Lower leg skin (tissue), 4 donors: ENCODE measurements around the gene REPS1. TPM values are rescaled to one million over a fixed set of nuclear protein-coding genes. Genes with fewer than 3 reads are reported as not detected.

Experiments used
- DNase-seq, 2 donors: peaks; one replicate each; pipeline ENCODE4 v3.0.0-alpha.2; 2019; ENCODE audit warnings: low spot score in 2 of 2
- H3K4me3 ChIP-seq: fragments of 200-600 bp; sonication (generic); 2 replicates; pipeline ENCODE4 v1.5.1; 2017; ENCODE audit warnings: mild to moderate bottlenecking, low read depth; ENCODE audit not compliant: poor library complexity, severe bottlenecking
- POLR2A ChIP-seq, 2 donors: fragments of 450-650 bp; IDR thresholded peaks; one replicate each; pipeline ENCODE4 v1.6.1; 2016 to 2017; ENCODE audit warnings: antibody characterized with exemption in 2 of 2, mild to moderate bottlenecking in 1 of 2, moderate library complexity in 1 of 2
- WGBS, 2 donors: methylation state at CpG; one replicate each; pipeline ENCODE4 v1.1.5; 2018; 5-methylcytosine and 5-hydroxymethylcytosine counted together
- intact Hi-C: fragments of 100-400 bp; cut with DNase I; formaldehyde crosslinking; loops from one replicate; pipeline ENCODE4 v1.15.0; 2023; ENCODE audit warnings: low total_unique reads
- total RNA-seq, 4 donors: library from RNA; depleted of rRNA; stranded (reverse); fragments of >200 nt; gene quantifications; one replicate each; pipeline ENCODE4 v1.1.0, GENCODE V29; 2016
- TF ChIP-seq, protein P1 (sequence below), 3 donors: fragments of 450-650 bp; IDR thresholded peaks; one replicate each; pipeline ENCODE4 v1.5.1; 2016; ENCODE audit warnings: antibody characterized with exemption in 3 of 3, mild to moderate bottlenecking in 3 of 3, moderate library complexity in 2 of 3

REPS1 gene
- total RNA-seq, 4 donors from 2014 or later, result 47.1 to 111 (median 67.6) TPM

- no peak overlapping the region for H3K4me3 ChIP-seq
- intact Hi-C loops, result no loop called here
- DNase-seq, result no peak
- TF ChIP-seq, protein P1, sequence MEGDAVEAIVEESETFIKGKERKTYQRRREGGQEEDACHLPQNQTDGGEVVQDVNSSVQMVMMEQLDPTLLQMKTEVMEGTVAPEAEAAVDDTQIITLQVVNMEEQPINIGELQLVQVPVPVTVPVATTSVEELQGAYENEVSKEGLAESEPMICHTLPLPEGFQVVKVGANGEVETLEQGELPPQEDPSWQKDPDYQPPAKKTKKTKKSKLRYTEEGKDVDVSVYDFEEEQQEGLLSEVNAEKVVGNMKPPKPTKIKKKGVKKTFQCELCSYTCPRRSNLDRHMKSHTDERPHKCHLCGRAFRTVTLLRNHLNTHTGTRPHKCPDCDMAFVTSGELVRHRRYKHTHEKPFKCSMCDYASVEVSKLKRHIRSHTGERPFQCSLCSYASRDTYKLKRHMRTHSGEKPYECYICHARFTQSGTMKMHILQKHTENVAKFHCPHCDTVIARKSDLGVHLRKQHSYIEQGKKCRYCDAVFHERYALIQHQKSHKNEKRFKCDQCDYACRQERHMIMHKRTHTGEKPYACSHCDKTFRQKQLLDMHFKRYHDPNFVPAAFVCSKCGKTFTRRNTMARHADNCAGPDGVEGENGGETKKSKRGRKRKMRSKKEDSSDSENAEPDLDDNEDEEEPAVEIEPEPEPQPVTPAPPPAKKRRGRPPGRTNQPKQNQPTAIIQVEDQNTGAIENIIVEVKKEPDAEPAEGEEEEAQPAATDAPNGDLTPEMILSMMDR (IDR thresholded peaks at IDR 0.05), result no peak
- TF ChIP-seq POLR2A (IDR thresholded peaks at IDR 0.05), result no peak
- WGBS, 2 donors, result 88 to 94% methylated on average over 3 of the region's 3 CpGs
Observed at GRCh38 chr6:138926579-138926978, 61.5 kb downstream of the REPS1 start.

DNA sequence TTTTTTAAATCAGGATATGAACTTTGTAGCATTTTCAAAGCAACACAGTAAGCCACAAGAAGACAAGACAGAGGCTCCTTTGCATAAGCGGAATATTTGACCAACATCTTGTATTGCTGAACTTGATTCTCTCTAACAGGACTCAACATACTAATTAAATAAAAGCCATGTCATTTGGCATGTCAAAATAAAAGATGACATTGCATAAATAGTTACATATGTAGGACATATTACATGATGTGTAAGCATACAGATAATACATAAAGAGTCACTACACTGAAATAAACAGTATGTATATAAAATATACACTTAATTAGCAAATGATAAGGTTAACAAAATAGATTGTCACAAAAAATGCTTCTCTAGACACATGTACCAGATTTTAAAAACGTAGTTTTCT lies 62.2 kb downstream of the REPS1 start:
- TF ChIP-seq, protein P1 (IDR thresholded peaks at IDR 0.05), result no peak
- no peak for TF ChIP-seq POLR2A (IDR thresholded peaks at IDR 0.05)
- no peak overlapping the region for H3K4me3 ChIP-seq
- DNase-seq, result no peak
- intact Hi-C loops, result no loop called here
- WGBS, 2 donors, result 89 to 90% methylated on average over 2 of the region's 2 CpGs

DNA sequence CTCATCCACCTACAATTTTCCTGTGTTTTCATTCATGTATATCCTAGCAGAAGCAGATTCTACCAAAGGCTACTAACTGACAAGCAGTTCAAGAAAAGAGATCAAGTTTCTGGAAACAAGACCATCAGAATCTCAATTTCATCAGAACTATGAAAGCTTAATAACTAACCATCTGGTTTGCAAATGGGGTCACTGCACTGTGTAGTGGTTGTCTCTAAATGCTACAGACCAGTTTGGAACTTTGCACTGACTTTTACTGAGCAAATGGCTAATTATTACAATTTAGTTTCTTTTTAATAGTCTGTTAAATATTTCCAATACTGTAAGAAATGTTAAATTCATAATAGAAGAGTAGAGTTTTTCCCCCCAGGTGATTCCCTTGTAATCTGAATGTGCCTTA lies 64.5 kb downstream of the REPS1 start:
- intact Hi-C loops, result no loop called here
- DNase-seq, result no peak
- H3K4me3 ChIP-seq, result no peak overlapping the region
- no peak for TF ChIP-seq POLR2A (IDR thresholded peaks at IDR 0.05)

- H3K4me3 ChIP-seq, result no peak overlapping the region
- TF ChIP-seq, protein P1 (IDR thresholded peaks at IDR 0.05), result no peak
- no peak for TF ChIP-seq POLR2A (IDR thresholded peaks at IDR 0.05)
- intact Hi-C loops, result no loop called here
- 88 to 91% methylated on average over 3 of the region's 3 CpGs for WGBS, 2 donors
- DNase-seq, result no peak
Observed at GRCh38 chr6:138920906-138921305, 67.1 kb downstream of the REPS1 start.

DNA sequence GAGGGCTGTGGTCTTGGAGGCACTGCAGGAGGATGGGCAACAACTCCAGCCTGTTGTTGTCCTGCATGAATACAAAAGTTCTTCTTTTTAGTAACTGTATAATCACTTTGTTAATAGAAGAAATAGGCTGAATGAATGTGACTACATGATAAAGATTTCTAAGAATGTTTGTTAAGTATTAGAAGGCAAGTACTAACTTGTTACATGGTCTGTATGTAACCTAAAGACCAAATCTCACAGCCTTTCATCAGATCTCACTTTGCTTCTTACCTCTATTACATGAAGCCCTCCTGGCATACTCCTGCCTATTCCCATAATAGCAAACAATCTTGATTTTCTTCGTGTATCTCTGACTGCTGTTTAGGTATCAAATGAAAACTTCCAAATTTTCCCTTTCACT lies 73.4 kb downstream of the REPS1 start:
- 52 to 62% methylated on average over 1 of the region's 1 CpG for WGBS, 2 donors
- DNase-seq, result no peak
- intact Hi-C loops, result no loop called here
- no peak overlapping the region for H3K4me3 ChIP-seq
- TF ChIP-seq, protein P1 (IDR thresholded peaks at IDR 0.05), result no peak
- no peak for TF ChIP-seq POLR2A (IDR thresholded peaks at IDR 0.05)

GRCh38 chr6:138912308-138912707 lies 75.7 kb downstream of the REPS1 start:
- intact Hi-C loops, result no loop called here
- H3K4me3 ChIP-seq, result no peak overlapping the region
- no peak for TF ChIP-seq POLR2A (IDR thresholded peaks at IDR 0.05)
- TF ChIP-seq, protein P1 (IDR thresholded peaks at IDR 0.05), result no peak
- no peak for DNase-seq
- 75 to 86% methylated on average over 3 of the region's 3 CpGs for WGBS, 2 donors
